ENCODE data around the gene RNU11.
"Not testable (repeated sequence)": the region's sequence is repeated elsewhere in the genome, so short reads cannot be mapped to it uniquely, and the experiment has no call there.

The RNU11 gene

DNA sequence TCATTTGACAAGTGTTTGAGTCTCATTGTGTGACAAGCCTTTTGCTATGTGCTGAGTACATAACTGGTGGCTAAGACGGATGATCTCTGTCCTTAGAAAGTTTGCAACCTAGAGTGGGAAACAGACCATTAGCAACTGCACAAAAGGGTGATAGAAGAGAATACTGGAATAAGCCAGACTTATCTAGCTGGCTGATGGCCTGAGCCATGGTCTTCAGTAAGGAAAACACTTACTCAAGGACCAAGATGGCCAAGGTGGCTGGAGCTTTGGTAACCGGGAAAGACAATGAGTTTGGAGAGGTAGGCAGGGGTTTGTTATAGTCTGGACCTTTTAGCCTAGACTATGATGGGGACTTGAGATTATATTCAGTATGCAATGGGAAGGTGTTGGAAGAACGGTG is 3.9 kb upstream of the RNU11 start:
- Histone ChIP-seq H3K4me2 (ENCODE audit: low read depth, low read length, poor library complexity, severe bottlenecking) (peak overlapping the region; percentile 89), H3K27ac (ENCODE audit: low read depth, low read length) (peak overlapping the region; percentile 90), H3K4me3 (ENCODE audit: insufficient read depth, low read length, poor library complexity, severe bottlenecking) (no peak overlapping the region), H2AFZ (ENCODE audit: low read depth, low read length, severe bottlenecking) (peak overlapping the region; percentile 2), H3K79me2 (ENCODE audit: insufficient read depth, low read length) (peaks cover 32% of the 10 kb centered on the region), H3F3A (ENCODE audit: insufficient read depth) (peaks cover 32% of the 10 kb centered on the region), H3K9me2 (replicated peaks; ENCODE audit: insufficient read depth, low read length) (no peaks in the 10 kb centered on the region), H3K36me3 (ENCODE audit: low read length) (no peaks in the 10 kb centered on the region), H4K20me1 (ENCODE audit: low read depth, low read length) (no peaks in the 10 kb centered on the region), H3K9ac (ENCODE audit: low read length) (peak overlapping the region; percentile 96), H3K27me3 (ENCODE audit: low read length) (no peaks in the 10 kb centered on the region), H3K9me3 (ENCODE audit: insufficient read depth, low read length) (no peaks in the 10 kb centered on the region)
- TF ChIP-seq CTCF (IDR thresholded peaks at IDR 0.05; ENCODE audit: insufficient read depth, low read length, poor library complexity, severe bottlenecking) (no peak), EZH2phosphoT487 (conservative IDR thresholded peaks at IDR 0.05; ENCODE audit: low read length) (no peak)

DNA sequence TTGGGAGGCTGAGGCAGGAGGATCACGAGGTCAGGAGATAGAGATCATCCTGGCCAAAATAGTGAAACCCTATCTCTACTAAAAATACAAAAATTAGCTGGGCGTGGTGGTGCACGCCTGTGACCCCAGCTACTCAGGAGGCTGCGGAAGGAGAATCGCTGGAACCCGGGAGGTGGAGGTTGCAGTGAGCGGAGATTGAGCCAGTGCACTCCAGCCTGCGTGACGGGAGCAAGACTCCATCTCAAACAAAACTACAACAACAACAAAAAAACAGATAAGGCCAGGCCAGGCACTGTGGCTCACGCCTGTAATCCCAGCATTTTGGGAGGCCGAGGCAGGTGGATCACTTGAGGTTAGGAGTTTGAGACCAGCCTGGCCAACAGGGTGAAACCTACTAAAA is 3.0 kb upstream of the RNU11 start:
- not testable (repeated sequence) for H3K9ac ChIP-seq (ENCODE audit: low read length); H3K4me3 ChIP-seq (ENCODE audit: insufficient read depth, low read length, poor library complexity, severe bottlenecking); H3K4me2 ChIP-seq (ENCODE audit: low read depth, low read length, poor library complexity, severe bottlenecking); H3K27ac ChIP-seq (ENCODE audit: low read depth, low read length); H3K9me2 ChIP-seq (replicated peaks; ENCODE audit: insufficient read depth, low read length); H3K9me3 ChIP-seq (ENCODE audit: insufficient read depth, low read length); H2AFZ ChIP-seq (ENCODE audit: low read depth, low read length, severe bottlenecking); H3K36me3 ChIP-seq (ENCODE audit: low read length); H4K20me1 ChIP-seq (ENCODE audit: low read depth, low read length); H3K27me3 ChIP-seq (ENCODE audit: low read length)
- Histone ChIP-seq H3F3A (ENCODE audit: insufficient read depth) (peaks cover 40% of the 10 kb centered on the region), H3K79me2 (ENCODE audit: insufficient read depth, low read length) (peaks cover 23% of the 10 kb centered on the region)

- Histone ChIP-seq H2AFZ (ENCODE audit: low read depth, low read length, severe bottlenecking) (no peak overlapping the region), H3K9me3 (ENCODE audit: insufficient read depth, low read length) (no peaks in the 10 kb centered on the region), H3K79me2 (ENCODE audit: insufficient read depth, low read length) (peaks cover 17% of the 10 kb centered on the region), H3K4me3 (ENCODE audit: insufficient read depth, low read length, poor library complexity, severe bottlenecking) (no peak overlapping the region), H3K9me2 (replicated peaks; ENCODE audit: insufficient read depth, low read length) (no peaks in the 10 kb centered on the region), H3K9ac (ENCODE audit: low read length) (no peak overlapping the region), H3F3A (ENCODE audit: insufficient read depth) (peaks cover 43% of the 10 kb centered on the region), H3K36me3 (ENCODE audit: low read length) (no peaks in the 10 kb centered on the region), H3K4me2 (ENCODE audit: low read depth, low read length, poor library complexity, severe bottlenecking) (no peak overlapping the region), H4K20me1 (ENCODE audit: low read depth, low read length) (no peaks in the 10 kb centered on the region), H3K27ac (ENCODE audit: low read depth, low read length) (peak overlapping the region; percentile 43), H3K27me3 (ENCODE audit: low read length) (no peaks in the 10 kb centered on the region)
- TF ChIP-seq CTCF (IDR thresholded peaks at IDR 0.05; ENCODE audit: insufficient read depth, low read length, poor library complexity, severe bottlenecking), result no peak
- TF ChIP-seq EZH2phosphoT487 (conservative IDR thresholded peaks at IDR 0.05; ENCODE audit: low read length), result no peak
Measured at GRCh38 chr1:28646040-28646439, 2.4 kb upstream of the RNU11 start.

DNA sequence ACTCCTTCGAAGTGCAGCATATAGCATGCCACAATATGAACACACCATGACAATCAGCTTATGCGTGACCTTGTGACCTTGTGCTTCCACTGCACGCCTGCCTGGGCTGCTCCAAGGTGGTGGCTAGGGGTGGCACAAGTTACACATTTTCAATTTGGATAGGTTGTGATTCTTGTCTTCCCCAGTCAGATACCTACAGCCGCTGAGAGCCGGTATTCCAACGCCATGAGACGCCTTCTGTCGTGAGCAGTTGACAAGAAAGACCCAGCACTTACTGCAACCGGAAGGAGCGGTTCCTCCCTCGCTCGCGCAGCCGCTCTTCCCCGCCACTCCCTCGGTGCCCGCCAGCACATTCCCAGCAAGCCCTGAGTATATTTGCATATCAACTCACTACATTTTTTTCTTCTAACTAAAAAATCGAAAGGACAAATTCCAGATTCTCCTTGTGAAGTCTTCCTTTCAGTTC is 359 bp upstream of the RNU11 start:
- Histone ChIP-seq H4K20me1 (ENCODE audit: low read depth, low read length) (no peaks in the 10 kb centered on the region), H3K4me2 (ENCODE audit: low read depth, low read length, poor library complexity, severe bottlenecking) (peak overlapping the region; percentile 76), H3K9ac (ENCODE audit: low read length) (peak overlapping the region; percentile 66), H3K9me3 (ENCODE audit: insufficient read depth, low read length) (no peaks in the 10 kb centered on the region), H3K79me2 (ENCODE audit: insufficient read depth, low read length) (no peaks in the 10 kb centered on the region), H3K36me3 (ENCODE audit: low read length) (no peaks in the 10 kb centered on the region), H3F3A (ENCODE audit: insufficient read depth) (peaks cover 43% of the 10 kb centered on the region), H2AFZ (ENCODE audit: low read depth, low read length, severe bottlenecking) (peak overlapping the region; percentile 60), H3K4me3 (ENCODE audit: insufficient read depth, low read length, poor library complexity, severe bottlenecking) (peak overlapping the region; percentile 40), H3K27me3 (ENCODE audit: low read length) (no peaks in the 10 kb centered on the region), H3K9me2 (replicated peaks; ENCODE audit: insufficient read depth, low read length) (no peaks in the 10 kb centered on the region), H3K27ac (ENCODE audit: low read depth, low read length) (peak overlapping the region; percentile 90)
- TF ChIP-seq CTCF (IDR thresholded peaks at IDR 0.05; ENCODE audit: insufficient read depth, low read length, poor library complexity, severe bottlenecking) (no peak), EZH2phosphoT487 (conservative IDR thresholded peaks at IDR 0.05; ENCODE audit: low read length) (no peak)

GRCh38 chr1:28653063-28653462 is 4.7 kb downstream of the RNU11 start:
- not testable (repeated sequence) for H4K20me1 ChIP-seq (ENCODE audit: low read depth, low read length); H3K79me2 ChIP-seq (ENCODE audit: insufficient read depth, low read length); H3K27ac ChIP-seq (ENCODE audit: low read depth, low read length); H3K9me2 ChIP-seq (replicated peaks; ENCODE audit: insufficient read depth, low read length); H3K27me3 ChIP-seq (ENCODE audit: low read length); H3K4me3 ChIP-seq (ENCODE audit: insufficient read depth, low read length, poor library complexity, severe bottlenecking); H3K36me3 ChIP-seq (ENCODE audit: low read length); H3K4me2 ChIP-seq (ENCODE audit: low read depth, low read length, poor library complexity, severe bottlenecking); H3K9me3 ChIP-seq (ENCODE audit: insufficient read depth, low read length); H3K9ac ChIP-seq (ENCODE audit: low read length); H2AFZ ChIP-seq (ENCODE audit: low read depth, low read length, severe bottlenecking)
- H3F3A ChIP-seq (ENCODE audit: insufficient read depth), result peaks cover 22% of the 10 kb centered on the region

DNA sequence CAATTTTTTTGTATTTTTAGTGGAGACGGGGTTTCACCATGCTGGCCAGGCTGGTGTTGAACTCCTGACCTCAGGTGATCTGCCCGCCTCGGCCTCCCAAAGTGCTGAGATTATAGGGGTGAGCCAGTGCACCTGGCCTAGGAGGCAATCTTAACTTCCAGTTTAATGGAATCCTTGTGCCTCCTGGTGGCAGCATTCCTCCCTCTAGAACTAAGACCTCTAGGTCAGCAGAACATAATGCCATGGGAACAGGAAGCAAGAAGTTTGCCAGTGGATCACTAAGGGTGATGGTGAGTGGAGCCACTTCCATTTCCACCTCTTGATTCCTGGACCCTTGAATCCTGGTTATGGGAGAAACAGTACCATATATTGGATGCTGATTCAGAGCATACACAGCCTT is 5.5 kb downstream of the RNU11 start:
- H4K20me1 ChIP-seq (ENCODE audit: low read depth, low read length); H3K9me2 ChIP-seq (replicated peaks; ENCODE audit: insufficient read depth, low read length); H3K9ac ChIP-seq (ENCODE audit: low read length); H3K79me2 ChIP-seq (ENCODE audit: insufficient read depth, low read length); H3K27me3 ChIP-seq (ENCODE audit: low read length); H2AFZ ChIP-seq (ENCODE audit: low read depth, low read length, severe bottlenecking); H3K36me3 ChIP-seq (ENCODE audit: low read length); H3K9me3 ChIP-seq (ENCODE audit: insufficient read depth, low read length); H3K4me2 ChIP-seq (ENCODE audit: low read depth, low read length, poor library complexity, severe bottlenecking); H3K4me3 ChIP-seq (ENCODE audit: insufficient read depth, low read length, poor library complexity, severe bottlenecking); H3K27ac ChIP-seq (ENCODE audit: low read depth, low read length): not testable (repeated sequence)
- peaks cover 18% of the 10 kb centered on the region for H3F3A ChIP-seq (ENCODE audit: insufficient read depth)
